ENCODE data around the gene WNT1.

The WNT1 gene

DNA sequence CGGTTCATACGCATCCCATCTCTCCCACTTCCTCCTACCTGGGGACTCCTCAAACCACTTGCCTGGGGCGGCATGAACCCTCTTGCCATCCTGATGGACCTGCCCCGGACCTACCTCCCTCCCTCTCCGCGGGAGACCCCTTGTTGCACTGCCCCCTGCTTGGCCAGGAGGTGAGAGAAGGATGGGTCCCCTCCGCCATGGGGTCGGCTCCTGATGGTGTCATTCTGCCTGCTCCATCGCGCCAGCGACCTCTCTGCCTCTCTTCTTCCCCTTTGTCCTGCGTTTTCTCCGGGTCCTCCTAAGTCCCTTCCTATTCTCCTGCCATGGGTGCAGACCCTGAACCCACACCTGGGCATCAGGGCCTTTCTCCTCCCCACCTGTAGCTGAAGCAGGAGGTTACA lies 3.6 kb downstream of the WNT1 start:
- no peak for DNase-seq

DNA sequence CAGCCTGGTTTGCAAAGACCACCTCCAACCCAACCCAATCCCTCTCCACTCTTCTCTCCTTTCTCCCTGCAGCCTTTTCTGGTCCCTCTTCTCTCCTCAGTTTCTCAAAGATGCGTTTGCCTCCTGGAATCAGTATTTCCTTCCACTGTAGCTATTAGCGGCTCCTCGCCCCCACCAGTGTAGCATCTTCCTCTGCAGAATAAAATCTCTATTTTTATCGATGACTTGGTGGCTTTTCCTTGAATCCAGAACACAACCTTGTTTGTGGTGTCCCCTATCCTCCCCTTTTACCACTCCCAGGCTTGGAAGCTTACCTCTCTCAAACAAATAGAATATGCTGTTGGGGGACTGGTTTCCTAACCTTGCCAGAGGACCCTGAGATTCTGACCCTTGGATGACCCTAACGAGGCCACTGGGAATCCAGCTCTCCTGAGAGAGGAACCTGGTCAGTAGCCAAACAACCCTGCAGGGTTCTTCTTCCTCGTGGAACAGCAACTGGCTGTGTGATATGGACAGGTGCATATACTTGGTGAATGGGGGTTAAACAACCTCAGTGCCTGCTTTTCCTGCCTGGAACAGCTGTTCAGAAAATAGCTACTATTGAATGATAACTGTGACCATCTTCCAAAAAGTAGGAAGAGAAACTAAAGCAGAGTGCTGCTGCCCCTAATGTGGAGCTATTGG lies 4.4 kb downstream of the WNT1 start:
- no peak for DNase-seq

DNA sequence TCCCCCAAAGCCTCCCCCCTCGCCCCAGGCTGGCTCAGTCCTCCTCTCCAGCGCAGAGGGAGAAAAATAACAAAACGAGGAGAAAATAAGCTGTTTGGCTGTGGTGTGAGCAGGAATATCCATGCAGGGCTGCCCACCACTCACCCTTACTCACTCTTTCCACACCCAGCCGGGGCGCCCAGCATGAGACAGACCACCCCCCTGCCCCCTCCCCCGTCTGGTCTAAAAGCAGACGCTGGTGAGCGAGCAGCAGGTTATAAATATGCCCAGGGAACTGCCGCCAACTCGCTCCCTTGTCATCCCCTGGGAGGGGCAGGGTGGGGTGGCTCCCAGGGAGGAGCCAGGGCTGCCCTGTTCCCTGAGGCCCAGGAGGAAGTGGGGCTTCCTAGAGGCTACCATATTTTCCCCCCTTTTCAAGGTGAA lies 7.4 kb downstream of the WNT1 start:
- no peak for DNase-seq

DNA sequence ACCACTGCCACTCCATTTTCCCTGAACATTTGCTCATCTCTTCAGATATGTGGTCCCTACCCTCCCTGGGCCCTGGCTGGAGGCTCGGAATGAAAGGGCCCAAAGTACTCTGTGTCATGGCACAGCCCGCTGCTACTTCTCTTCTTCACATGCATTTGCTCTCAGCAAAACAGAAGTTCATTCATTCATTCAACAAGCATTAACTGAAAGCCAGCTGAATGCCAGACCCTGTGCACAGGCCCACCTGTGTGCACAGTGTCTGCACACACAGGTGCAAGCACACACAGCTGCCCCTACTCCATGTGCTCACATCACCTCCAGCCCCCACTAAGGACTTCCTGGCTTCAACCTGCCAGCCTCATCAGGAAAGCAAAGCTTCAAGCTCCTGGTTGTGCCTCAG lies 7.8 kb downstream of the WNT1 start:
- no peak for DNase-seq

DNA sequence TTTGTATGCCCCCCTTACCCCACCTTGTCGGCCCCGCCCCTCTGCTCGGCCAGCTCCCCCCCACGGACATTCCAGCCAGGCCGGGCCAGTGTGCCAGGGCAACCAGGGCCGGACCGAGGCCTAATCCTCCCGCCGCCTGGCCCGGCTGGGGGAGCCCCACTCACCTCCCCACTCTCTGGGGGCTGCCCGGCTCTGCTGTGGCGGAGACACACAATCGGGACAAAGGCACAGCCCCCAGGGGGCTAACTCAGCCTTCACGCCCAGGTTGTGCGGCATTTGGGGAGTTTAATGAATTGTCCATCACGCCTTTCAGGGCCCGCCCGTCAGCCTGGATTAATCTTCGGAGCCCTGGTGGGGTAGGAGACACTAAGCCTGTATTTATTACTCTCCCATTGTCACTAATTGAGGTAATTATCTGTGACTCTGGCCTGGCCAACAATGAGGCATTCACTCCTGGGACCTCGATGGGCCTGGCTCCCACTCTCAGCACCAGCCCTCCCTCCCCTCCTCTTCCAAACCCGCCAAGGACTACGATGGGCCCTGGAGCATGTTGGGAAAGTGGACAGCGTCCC lies 8.7 kb downstream of the WNT1 start:
- no peak for DNase-seq

DNA sequence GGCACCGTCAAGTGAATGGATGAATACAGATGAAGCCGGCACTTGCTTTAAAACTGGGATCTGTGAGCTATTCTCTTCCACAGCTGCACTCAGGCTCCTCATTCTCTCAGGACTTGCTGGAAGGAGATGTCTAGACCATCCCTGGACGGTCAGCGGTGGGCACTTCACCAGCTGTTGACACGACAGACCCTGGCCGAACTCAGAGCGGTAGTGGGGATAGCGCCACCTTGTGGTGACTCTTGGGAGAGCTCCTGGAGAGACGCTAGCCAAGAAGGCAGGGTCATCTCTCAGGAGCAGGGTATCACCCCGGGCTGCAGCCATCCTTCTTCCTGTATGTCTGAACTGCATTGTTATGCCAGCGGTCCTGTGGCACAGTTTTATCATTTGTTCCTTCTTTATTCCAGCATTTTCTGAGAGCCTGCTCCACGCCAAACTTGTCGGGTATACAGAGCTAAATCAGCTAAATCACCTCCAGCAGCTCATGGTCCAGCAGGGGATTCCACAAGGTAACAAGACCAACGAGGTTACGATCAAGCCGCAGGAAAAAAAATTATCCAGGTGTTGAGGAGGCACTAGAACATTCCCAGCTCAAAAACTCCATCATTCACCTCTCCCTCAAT lies 10.0 kb downstream of the WNT1 start:
- DNase-seq, result peak; percentile 87

DNA sequence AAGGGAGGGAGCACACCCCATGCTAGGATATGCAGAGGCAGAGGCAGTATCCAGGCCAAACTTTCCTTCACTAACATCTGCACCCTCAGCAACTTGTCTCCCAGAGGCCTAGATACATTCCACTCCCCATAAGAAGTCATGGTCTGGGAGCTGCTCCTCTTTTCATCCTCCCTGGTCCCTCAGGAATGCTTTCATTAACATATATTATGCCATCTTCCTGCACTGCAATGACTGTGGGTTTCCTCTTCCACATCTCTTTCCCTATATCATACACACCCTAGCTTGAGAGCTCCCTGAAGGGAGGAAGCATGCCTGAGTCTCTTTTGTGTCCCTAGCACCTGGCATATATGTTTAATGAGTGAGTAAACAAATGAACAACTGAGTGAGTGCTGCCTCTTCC lies 12.4 kb downstream of the WNT1 start:
- no peak for DNase-seq

DNA sequence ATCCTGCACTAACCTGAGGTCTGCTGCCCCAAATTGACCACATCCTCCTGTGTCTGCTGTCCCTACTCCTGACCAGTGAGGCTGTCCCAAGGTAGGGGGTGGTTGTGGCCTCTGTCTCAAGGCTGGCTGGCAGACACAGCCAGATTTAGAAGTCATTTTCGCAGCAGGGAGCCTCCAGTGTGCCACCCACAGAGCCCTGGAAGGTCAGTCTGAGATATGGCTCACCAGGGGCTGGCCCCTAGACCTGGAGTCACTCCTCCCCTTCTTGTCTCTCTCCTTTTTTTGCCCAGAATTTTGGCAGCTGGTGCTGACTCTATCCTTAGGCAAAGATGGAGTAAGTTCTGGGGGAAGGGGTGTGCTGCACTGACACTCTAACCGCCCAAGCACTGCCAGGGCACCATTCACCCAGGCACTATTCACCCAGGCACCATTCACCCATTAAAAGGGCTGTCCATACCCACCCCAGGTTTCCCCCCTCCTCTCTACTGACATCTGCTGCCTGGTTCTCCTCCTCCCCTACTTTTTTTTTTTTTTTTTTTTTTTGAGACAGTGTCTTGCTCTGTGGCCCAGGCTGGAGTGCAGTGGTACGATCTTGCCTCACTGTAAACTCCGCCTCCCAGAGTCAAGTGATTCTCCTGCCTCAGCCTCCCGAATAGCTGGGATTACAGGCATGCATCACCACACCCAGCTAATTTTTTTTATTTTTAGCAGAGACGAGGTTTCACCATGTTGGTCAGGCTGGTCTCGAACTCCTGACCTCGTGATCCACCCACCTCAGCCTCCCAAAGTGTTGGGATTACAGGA lies 13.3 kb downstream of the WNT1 start:
- no peak for DNase-seq

DNA sequence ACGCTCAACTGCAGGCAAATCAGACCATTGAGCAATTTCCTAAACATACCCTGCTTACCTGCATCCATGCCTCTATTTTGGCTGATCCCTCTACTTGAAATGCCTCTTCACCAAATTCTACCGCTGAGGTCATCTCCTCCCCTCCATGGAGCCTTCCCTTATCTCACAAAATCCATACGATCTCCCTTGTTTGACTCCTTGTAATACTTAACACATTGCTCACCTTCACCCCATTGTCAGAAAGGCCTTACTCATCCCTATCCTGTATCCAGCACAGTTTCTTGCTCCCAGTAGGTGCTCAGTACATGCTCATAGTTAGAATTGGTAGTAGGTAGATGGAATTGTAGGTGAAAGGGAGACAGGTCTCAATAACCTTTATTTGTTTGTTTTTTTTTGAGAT lies 15.7 kb downstream of the WNT1 start:
- DNase-seq, result no peak

DNA sequence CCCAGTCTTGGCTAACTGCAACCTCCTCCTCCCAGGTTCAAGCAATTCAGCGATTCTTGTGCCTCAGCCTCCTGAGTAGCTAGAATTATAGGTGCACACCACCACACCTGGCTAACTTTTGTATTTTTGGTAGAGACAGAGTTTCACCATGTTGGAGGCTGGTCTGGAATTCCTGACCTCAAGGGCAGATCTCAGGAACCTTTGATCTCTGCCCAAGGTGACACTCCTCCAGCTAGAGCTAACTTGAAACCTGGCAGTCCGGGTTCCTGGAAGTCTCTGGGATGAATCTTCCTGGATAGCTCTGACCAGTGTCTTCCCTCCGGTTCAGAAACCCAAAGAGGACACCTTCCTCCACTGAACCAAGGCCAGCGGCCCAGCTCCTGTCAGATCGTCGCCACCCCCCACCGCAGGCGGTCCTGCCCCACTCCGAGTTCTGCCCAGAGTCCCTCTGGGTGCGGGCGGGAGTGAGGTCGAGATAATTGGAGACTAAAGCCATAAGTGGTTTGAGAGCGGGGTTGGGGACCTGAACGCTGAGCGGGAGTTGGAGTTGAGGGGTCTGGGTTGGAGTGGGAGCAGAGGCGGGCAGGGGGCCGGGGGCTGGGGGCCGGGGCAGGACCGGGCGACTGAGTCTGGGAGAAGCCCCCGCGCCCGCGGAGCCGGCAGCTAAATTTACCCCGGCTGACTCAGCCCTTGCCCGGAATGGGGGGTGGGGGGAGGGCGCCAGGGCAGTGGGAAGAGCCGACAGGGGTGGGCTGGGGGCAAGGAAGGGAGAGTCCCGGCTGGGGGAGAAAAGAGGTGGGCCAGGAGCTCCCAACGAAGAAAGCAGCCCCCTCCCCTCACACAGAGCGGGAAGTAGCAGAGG lies 16.3 kb downstream of the WNT1 start:
- DNase-seq, result no peak

DNA sequence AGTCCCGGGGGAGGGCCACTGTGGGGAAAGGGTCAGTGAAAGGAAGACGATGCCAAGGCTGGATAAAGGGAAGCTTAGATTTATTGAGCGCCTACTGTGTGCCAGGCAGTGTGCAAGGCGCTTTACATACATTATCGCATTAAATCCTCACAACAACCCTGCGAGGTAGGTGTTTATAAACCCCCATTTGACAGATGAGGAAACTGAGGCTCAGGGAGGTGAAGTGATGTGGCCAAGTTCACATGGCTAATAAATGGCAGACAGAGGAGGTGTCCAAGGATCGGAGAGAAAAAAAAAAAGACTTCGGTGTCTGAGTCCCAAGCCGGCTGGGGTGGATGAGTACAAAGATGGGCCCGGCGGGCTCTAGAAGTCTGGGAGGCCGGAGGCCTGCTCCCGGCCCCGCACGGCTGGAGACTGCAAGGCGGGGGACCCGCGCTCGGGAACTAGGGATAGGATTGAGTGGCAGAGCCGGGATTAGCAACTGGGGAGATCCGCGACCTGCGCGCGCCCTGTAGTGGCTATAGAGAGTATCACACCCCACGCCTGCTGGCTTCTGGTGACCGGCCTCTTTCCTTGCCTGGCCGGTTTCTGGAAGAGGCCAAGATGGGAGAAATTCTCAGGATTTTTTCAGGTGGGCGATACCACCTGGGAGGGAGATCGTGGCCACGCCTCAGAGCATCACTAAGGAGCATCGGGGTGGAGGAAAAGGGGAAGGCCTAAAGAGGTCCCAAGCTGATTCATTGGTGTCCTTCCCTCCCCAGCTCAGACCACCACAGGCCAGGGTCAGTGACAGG lies 17.2 kb downstream of the WNT1 start:
- peak; percentile 71 to 76 for DNase-seq

DNA sequence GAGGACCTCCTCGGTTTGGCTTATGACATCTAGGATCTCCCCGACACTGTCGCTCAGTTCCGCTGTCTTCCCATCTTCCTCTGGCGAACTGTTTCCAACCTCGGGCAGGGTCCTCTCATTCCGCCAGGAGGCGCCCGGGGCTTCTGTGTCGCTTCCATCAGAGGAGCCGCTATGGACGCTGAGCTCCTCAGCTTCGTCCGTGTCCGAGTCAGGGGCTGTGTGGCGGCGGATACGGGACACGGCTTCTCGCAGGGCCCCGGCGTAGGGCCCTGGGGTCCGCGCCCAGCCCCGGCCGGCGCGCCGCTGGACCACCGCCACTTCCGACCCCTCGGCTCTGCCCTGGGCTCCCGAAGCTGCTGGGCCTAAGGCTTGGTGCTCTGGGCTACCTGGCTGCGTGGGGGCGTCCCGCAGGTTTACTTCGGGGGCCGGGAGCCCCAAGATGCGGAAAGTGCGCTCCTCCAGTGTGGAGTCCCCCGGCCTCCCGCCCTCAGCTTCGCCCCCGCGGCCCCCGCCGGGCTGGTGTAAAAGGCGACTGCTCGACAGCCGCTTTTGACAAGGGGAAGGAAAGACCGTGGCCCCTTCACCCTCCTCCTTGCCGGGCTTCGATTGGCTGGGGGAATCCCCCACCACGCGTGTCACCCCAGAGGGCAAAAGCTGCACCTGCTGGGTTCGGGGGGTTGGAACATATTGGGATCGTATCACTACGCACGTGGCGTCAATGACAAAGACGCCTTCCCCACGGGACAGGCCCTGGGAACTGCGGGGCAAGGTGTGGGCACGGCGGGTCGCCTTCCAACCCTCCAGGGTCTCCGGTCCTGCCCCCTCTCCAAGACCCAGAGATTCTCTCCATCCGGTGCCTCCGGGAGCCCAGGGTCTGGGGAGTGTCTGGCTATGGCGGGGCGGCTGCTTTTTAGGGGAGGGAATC lies 18.9 kb downstream of the WNT1 start:
- peak; percentile 83 for DNase-seq

DNA sequence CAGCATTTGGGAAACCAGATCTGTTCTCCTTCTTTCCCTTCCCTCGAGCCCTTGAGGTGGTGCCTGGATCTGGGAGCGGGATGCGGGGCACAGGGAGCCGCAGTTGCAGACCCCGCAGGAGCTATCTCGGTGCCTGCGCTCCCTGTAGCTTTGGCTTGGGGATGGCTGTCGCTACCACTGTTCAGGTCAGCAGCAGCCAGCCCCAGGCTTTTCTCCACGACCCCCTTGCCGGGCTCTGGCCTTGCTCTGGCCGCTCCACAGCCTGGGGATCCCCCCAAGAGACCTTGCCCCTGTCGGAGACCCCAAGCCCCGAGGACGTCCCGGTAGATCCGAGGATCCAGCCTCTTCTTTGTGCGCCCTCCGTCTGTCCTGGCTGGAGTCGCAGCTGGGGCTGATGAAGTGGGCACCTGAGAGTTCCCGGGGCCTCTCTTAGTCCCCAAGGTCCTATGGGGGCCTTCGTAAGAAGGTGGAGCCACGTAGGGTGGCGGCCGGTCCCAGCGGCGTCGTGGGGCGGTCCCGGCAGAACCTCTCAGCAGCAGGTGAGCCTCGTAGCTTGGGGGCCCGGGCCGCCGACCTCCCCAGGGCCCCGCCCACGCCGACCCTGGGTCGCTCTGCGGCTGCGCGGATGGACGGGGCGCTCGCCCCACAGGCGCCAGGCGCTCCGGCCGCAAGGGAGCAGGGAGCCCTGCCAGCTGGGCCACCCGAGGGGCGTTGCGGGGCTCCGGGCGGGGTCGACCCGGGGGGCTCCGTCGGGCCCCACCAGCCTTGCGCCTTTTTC lies 19.8 kb downstream of the WNT1 start:
- DNase-seq, result peak; percentile 48 to 53

DNA sequence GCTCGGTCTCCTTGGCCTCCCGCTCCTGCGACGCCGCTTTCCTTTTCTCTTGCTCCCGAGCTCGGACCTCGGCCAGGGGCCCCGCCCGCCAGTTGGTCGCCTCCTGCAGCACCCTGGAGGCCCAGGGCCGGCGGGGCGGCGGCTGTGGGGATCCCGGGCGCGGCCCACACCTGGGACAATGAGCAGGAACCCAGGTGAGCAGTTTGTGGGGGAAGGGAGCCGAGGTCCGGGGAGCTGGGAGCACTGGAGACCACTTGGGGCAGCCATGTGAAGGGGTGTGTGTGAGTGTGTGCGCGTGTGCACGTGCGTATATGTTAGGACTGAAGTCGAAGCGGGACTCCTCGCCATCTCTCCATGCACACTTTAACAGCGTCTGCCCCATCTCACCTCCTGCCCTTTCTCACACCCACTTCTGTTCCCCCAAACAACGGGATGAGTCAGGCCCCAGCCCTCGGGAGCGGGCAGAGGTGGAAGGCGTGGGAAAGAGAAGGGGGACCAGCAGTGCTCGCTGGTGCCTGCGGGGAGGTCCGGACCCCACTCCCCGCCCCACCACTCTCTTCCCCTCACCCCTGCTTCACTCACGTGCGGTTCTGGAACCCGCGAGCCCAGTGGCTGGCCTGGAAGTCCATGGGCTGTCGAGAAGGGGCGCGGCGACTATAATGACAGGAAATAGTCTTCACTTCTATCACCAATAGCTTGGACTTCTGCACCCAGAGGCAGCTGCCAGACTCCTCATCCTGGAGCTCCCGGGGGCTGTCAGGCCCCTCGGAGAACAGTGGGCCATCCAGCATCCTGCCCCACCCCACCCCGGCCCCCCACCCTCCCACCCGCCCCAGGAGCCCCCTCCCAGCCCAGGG lies 20.6 kb downstream of the WNT1 start:
- peak; percentile 54 to 59 for DNase-seq

DNA sequence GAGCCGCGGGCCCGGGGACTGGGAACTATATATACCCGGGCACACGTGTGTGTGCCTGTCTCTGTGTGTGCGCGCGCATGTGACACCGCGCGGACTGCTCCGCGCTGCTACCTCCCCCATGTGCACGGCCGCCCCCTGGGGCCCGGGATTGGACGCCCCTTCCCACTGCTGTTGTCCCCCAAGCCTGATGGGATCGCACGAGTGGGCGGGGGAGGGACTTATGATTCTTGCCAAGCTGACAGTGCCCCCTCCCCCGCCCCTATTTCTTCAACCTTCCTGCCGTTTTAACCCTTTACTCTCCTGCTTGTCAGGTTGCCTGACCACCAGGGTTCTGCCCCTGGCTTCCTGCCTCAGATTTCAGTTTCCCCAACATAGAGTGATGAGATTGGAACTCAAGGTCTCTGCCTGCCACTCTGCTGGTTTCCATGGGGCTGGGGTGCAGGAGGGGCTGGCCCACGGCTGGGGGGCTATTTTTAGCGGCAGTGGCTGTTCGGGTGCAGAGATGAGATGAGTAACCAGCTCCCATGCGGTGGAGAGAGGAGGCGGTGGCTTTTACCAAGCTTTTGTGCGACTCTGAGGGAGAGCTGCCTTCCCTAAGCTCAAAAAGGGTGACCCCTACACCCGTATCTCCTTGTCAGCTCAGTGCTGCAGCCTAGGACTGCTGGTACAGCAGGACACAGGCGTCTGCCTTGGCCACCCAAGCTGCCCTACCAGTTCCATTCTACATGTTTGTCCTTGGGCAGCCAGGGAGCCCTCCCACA lies 21.4 kb downstream of the WNT1 start, which contains the start of gene DDN:
TSS of gene DDN (minus strand) at position 5 of the 761 bp plus-strand sequence. CDS start 88 bp downstream, outside the sequence.
- peak; percentile 62 to 71 for DNase-seq

DNA sequence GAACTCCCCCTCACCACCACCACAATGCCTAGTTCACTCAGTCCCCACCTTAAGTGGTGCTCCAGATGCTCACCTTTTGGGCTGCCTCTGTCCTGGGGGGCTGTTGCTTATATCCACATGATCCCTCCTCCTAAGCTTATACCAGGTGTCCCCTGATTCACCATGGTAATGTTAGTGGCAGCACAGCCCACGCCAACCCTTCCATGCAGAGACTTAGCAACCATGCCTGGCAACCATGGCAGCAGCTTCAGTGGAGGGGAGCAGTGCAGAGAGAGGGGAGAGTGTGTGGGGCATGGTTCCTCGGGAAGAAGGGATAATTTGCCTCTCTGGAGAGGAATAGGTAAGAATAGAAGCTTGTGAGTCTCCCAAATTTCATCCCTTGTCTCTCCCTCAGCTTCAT lies 22.2 kb downstream of the WNT1 start:
- DNase-seq, result no peak

DNA sequence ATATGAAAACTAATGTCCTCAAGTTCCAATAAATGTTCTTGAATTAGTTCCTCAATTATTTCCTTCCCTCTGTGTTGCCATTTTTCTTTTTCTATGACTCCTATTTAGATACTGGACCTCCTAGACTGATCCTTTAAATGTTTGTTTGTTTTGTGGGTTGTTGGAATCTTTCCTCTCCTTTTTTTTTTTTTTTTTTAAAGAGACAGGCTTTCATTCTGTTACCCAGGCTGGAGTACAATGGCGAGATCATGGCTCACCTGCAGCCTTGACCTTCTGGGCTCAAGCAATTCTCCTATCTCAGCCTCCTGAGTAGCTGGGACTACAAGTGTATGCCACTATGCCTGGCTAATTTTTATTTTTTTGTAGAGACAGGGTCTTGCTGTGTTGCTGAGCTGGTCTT lies 30.8 kb downstream of the WNT1 start:
- no peak for DNase-seq

DNA sequence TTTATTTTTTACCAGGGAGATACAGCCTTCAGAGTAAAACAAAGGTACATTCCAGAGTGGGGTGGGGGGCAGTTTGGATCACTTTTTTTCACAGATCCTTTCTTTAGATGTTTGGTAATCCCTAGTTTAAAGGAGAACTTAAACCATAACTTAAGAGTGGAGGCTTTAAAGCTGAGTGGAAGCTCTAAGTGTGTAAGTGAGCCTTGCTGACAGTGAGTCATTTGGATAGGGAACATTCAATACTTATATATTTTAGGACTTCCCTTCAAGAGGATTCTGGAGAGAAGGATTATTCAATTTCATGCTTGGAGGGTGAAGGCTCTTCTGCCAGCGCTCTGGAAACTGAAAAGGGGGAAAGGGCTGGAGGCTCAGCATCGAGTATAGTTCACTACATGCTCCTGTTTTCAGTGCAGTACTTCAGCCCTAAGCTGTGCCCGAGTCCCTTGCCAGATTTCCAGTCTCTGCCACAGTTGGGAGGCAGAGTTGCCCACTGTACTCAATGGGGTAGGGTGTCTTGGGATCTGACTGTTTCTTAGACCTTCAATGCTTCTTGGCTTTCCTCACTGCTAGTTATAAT lies 32.1 kb downstream of the WNT1 start:
- DNase-seq, result no peak

Data from activated T-cell treated with anti-CD3 and anti-CD28 coated beads, Interleukin-2, amount 50 U/mL, for 48 hours (primary cell).